Upper lobe of right lung (tissue), 1 donor: ENCODE data around the gene TNS1. TPM values are rescaled to one million over a fixed set of nuclear protein-coding genes. Genes with fewer than 3 reads are reported as not detected.

Experiments
- ATAC-seq: fragments of 200-7000 bp; cut with Tn5 transposase; one replicate; pipeline ENCODE4 v1.9.1; 2020; ENCODE audit warnings: mild to moderate bottlenecking, moderate library complexity
- DNase-seq: peaks from one replicate; pipeline ENCODE4 v3.0.0-alpha.2; 2020
- H3K27ac ChIP-seq: fragments of 200-600 bp; one replicate; pipeline ENCODE4 v1.8.0; 2022
- H3K27me3 ChIP-seq: fragments of 200-600 bp; one replicate; pipeline ENCODE4 v1.8.0; 2022; ENCODE audit warnings: mild to moderate bottlenecking
- H3K36me3 ChIP-seq: fragments of 200-600 bp; one replicate; pipeline ENCODE4 v1.8.0; 2022
- H3K4me1 ChIP-seq: fragments of 200-600 bp; one replicate; pipeline ENCODE4 v1.8.0; 2022
- H3K4me3 ChIP-seq: fragments of 200-600 bp; one replicate; pipeline ENCODE4 v1.8.0; 2022; ENCODE audit warnings: mild to moderate bottlenecking
- H3K9me3 ChIP-seq: fragments of 200-600 bp; one replicate; pipeline ENCODE4 v1.8.0; 2022
- intact Hi-C: fragments of 100-400 bp; cut with DNase I; formaldehyde crosslinking; loops from one replicate; pipeline ENCODE4 v1.11.0; 2022
- total RNA-seq: library from RNA; stranded (reverse); fragmentation: NEBNext Ultra II Directional; extraction: Animal tissue kit (Norgen Biotek cat#: 25700); gene quantifications from one replicate; pipeline ENCODE4 v1.2.1, GENCODE V29; 2021
- TF ChIP-seq, protein P1 (sequence below): fragments of 200-600 bp; IDR thresholded peaks from one replicate; pipeline ENCODE4 v1.8.0; 2022; ENCODE audit warnings: antibody characterized with exemption
- donor health status: DM: no; HTN: yes; CAD: no; lungs with severe emphysema.

TNS1 gene
- total RNA-seq, 1 donor from 2014 or later, result 669 TPM

DNA sequence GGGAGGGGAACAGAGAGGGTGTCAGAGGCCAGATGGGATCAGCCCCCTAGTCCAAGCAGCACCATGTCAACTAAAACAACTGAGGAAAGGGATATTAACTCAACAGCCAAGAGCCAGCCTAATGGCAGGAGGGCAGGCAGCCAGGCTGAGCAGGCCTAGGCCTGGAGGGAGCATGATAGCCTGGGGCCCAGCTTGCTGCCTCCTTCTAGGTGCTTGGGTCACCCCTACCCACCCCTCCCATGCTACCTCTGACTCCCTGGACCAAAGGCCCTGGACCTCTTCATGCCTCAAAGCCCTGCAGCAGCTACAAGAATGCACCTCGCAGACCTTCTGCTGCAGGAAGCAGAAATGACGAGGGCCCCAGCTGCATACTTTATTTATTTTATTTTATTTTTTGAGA, 22.1 kb upstream of the TNS1 start:
- ATAC-seq, result no peak
- TF ChIP-seq, protein P1, sequence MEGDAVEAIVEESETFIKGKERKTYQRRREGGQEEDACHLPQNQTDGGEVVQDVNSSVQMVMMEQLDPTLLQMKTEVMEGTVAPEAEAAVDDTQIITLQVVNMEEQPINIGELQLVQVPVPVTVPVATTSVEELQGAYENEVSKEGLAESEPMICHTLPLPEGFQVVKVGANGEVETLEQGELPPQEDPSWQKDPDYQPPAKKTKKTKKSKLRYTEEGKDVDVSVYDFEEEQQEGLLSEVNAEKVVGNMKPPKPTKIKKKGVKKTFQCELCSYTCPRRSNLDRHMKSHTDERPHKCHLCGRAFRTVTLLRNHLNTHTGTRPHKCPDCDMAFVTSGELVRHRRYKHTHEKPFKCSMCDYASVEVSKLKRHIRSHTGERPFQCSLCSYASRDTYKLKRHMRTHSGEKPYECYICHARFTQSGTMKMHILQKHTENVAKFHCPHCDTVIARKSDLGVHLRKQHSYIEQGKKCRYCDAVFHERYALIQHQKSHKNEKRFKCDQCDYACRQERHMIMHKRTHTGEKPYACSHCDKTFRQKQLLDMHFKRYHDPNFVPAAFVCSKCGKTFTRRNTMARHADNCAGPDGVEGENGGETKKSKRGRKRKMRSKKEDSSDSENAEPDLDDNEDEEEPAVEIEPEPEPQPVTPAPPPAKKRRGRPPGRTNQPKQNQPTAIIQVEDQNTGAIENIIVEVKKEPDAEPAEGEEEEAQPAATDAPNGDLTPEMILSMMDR, result no peak
- Histone ChIP-seq H3K36me3 (no peaks in the 10 kb centered on the region), H3K4me1 (no peaks in the 10 kb centered on the region), H3K9me3 (no peaks in the 10 kb centered on the region), H3K27ac (no peak overlapping the region), H3K27me3 (no peaks in the 10 kb centered on the region), H3K4me3 (no peak overlapping the region)
- intact Hi-C loops, result no loop called here
- peak; percentile 40 for DNase-seq

DNA sequence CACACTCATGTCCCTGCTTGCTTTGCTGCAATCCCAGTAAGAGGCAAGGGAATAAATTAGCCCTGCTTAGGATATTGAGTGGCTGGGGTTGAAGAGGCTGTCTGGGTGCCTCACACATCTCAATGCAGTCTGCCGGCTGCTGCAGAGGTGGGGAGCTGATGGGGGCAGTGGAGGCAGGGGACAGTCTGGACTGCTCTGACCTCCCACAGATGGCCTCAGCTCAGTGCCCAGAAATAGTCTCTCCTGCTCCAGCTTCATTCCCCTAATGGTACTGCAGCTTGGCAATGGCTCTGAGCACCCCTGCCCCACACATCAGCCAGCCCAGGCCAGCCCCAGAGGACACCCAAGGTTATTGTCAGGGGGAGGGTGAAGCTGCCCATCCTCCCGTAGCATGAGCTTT, 21.5 kb upstream of the TNS1 start:
- Histone ChIP-seq H3K27ac (no peak overlapping the region), H3K9me3 (no peaks in the 10 kb centered on the region), H3K4me1 (no peaks in the 10 kb centered on the region), H3K36me3 (no peaks in the 10 kb centered on the region), H3K4me3 (no peak overlapping the region), H3K27me3 (no peaks in the 10 kb centered on the region)
- DNase-seq, result peak; percentile 40
- no peak for ATAC-seq
- intact Hi-C loops, result no loop called here
- TF ChIP-seq, protein P1, result no peak

DNA sequence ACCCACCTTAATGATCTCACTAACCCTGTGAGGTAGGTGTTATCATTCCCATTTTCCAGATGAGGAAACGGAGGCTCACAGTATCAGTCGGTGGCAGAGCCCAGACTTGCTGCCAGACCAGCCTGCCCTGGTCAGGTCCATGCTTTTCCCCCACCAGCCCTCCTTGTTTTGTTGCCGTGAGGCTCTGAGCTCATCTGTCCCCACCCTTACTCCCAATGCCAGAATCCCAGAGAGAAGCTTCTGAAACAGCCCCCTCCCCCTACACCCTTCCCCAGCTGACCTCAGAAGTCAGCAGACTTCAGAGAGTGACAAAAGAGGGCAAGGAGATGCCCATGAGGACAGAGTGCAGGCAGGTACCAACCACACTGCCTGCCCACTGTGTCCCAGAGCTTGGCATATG, 20.8 kb upstream of the TNS1 start:
- no peaks in the 10 kb centered on the region for H3K9me3 ChIP-seq
- H3K27me3 ChIP-seq, result no peaks in the 10 kb centered on the region
- DNase-seq (peak; percentile 19), ATAC-seq (no peak)
- no peaks in the 10 kb centered on the region for H3K36me3 ChIP-seq
- H3K27ac ChIP-seq, result no peak overlapping the region
- no peaks in the 10 kb centered on the region for H3K4me1 ChIP-seq
- TF ChIP-seq, protein P1, result no peak
- H3K4me3 ChIP-seq, result no peak overlapping the region
- intact Hi-C loops, result no loop called here

DNA sequence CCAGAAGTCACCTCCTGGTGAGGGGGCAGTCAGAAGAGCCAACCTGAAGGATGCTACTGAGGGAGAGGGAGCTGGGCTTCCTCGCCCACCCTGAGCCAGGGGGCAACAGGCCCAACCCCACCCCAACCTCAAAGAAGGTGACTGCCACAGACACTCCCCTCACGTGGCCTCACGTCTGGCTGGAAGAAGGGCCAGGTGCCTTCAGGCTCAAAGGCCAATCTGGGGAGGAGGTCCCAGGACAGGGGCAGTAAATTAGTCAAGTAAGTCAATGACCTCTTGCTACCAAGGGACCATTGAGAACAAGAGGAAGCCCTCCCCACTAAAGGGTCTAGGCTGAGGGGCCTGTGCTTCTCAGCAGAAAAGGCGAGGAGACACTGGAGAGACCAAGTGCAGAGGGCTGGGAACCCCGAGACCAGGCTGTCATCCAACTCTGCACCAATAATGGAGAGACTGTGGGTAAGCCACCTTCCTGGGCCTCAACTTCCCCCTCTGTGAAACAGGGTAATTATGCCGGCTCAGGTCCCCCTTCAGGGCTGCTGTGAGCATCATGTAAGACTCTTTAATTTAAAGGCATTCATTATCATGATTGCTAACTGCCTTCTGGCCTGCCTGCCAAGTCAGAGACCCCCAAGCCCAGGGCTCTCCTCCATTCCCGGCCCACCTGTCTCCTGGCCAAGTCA, 20.2 kb upstream of the TNS1 start:
- H3K4me3 ChIP-seq, result no peak overlapping the region
- DNase-seq (peak; percentile 46), ATAC-seq (no peak)
- intact Hi-C loops, result no loop called here
- no peak overlapping the region for H3K27ac ChIP-seq
- no peaks in the 10 kb centered on the region for H3K36me3 ChIP-seq
- H3K27me3 ChIP-seq, result no peaks in the 10 kb centered on the region
- H3K4me1 ChIP-seq, result peaks cover 3% of the 10 kb centered on the region
- H3K9me3 ChIP-seq, result no peaks in the 10 kb centered on the region
- TF ChIP-seq, protein P1, result no peak

DNA sequence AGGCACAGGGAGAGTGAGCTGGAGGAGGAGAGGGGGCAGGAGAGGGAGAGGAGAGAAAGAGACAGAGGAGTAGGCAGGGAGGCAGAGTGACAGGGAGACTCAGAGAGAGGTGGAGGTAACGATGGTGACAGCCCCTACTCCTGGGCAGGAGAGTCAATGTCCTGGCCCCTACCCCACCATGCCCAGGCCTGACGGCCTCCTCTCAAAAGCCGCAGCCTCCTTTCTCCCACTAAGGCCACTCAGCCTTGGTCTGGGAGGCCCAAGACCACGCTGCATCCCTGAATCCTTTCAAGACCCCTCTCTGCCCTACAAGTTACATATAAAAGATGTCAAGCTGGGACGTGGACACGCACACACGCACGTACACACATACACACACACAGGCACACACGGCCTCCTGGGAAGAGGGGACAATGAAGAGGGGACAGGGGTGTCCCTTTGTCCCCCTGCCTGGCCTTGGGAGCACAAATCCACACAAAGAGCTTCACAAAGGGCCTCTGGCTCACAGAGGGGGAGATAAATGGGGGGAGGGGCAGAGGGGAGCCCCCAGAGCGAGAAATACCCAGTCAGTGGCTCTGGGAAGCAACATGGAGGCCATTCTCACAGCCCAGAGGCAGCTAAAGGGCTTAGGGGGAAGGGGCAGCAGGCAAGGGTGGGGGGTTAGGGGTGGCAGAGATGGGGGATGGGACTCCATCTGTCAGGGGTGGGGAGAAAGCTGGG, 19.5 kb upstream of the TNS1 start:
- TF ChIP-seq, protein P1, result no peak
- peaks cover 9% of the 10 kb centered on the region for H3K4me1 ChIP-seq
- H3K9me3 ChIP-seq, result no peaks in the 10 kb centered on the region
- DNase-seq (peak; percentile 46), ATAC-seq (no peak)
- no peak overlapping the region for H3K4me3 ChIP-seq
- H3K27me3 ChIP-seq, result no peaks in the 10 kb centered on the region
- intact Hi-C loops, result no loop called here
- no peak overlapping the region for H3K27ac ChIP-seq
- no peaks in the 10 kb centered on the region for H3K36me3 ChIP-seq
